ENCODE results near the gene PAH. TPM values are rescaled to one million over a fixed set of nuclear protein-coding genes. Genes with fewer than 3 reads are reported as not detected.

The PAH gene
- total and polyA plus RNA-seq, 2 of the 8 experiments (the other 6 are each of a cell fraction or from before 2014, with no cell fraction given) = 3.9 to 9.0 TPM

DNA sequence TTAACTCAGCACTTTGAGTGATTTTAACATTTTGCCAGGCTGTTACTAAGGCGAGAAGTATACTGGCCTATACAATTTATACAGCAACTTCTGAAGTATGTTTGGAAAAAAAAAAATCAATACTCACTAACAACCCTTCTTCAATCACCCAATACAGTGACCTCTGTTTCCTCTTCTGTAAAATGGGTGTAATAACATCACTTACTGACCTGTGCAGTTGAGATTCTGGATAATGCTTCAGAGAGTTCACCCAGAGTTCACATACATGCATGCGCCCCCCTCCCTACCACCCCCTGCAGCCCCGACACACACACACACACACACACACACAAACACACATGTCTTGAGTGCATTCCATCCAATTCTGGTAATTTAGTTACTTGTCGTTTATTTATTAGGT, 9.1 kb downstream of the PAH start:
- Histone ChIP-seq H3K79me1 (ENCODE audit: low read depth, low read length) (no peaks in the 10 kb centered on the region), H3K23ac (ENCODE audit: insufficient read length) (no peak overlapping the region), H3K56ac (replicated peaks; ENCODE audit: insufficient read length, low read depth, low read length) (no peak overlapping the region), H3K27ac (ENCODE audit: low read depth, low read length) (no peak overlapping the region), H3K18ac (ENCODE audit: extremely low read depth, low read length) (no peak overlapping the region), H3K27me3 (replicated peaks in 1 of 4; ENCODE audit: control insufficient read depth in 3 of 4, extremely low read depth in 1 of 4, insufficient read depth in 3 of 4, low read length in 3 of 4) (no peaks in the 10 kb centered on the region), H2BK20ac (ENCODE audit: low read length) (no peak overlapping the region), H3K14ac (ENCODE audit: insufficient read length) (no peak overlapping the region), H2BK12ac (ENCODE audit: low read depth, low read length) (no peak overlapping the region), H3K23me2 (ENCODE audit: low read depth, low read length) (no peaks in the 10 kb centered on the region), H3K4me3 (ENCODE audit: extremely low read depth in 1 of 4, insufficient read depth in 2 of 4, low read depth in 3 of 4, low read length in 4 of 4) (no peak overlapping the region), H3K4me1 (replicated peaks in 1 of 4; ENCODE audit: control insufficient read depth in 3 of 4, insufficient read depth in 4 of 4, low read length in 3 of 4) (no peaks in the 10 kb centered on the region), H3K9ac (replicated peaks in 1 of 4; ENCODE audit: extremely low read depth in 1 of 4, low read depth in 3 of 4, low read length in 3 of 4) (no peak overlapping the region), H4K5ac (ENCODE audit: insufficient read length, low read depth, low read length) (no peak overlapping the region), H2AFZ (ENCODE audit: low read length) (no peak overlapping the region), H3K4me2 (ENCODE audit: insufficient read depth in 1 of 2, low read depth in 2 of 2, low read length in 2 of 2) (no peak overlapping the region), H3K9me3 (ENCODE audit: insufficient read depth in 2 of 2, low read depth in 1 of 2, low read length in 1 of 2) (no peaks in the 10 kb centered on the region), H2AK5ac (ENCODE audit: low read depth, low read length) (no peak overlapping the region), H4K91ac (replicated peaks; ENCODE audit: insufficient read length, low read length) (no peak overlapping the region), H2BK120ac (replicated peaks; ENCODE audit: low read depth, low read length) (no peak overlapping the region), H3K79me2 (ENCODE audit: control insufficient read depth in 1 of 2, insufficient read depth in 2 of 2, low read length in 2 of 2) (no peaks in the 10 kb centered on the region), H2BK5ac (ENCODE audit: low read depth, low read length) (no peak overlapping the region), H4K20me1 (replicated peaks in 1 of 2; ENCODE audit: control insufficient read depth in 1 of 2, insufficient read depth in 2 of 2, low read length in 2 of 2) (no peaks in the 10 kb centered on the region), H3K36me3 (ENCODE audit: control insufficient read depth in 2 of 4, insufficient read depth in 4 of 4, low read length in 3 of 4) (no peaks in the 10 kb centered on the region), H3K4ac (replicated peaks; ENCODE audit: insufficient read length, low read depth, low read length) (no peak overlapping the region), H4K8ac (ENCODE audit: extremely low read depth, insufficient read depth, low read length) (no peak overlapping the region), H2BK15ac (ENCODE audit: low read length) (no peak overlapping the region)
- WGBS, 2 experiments (ENCODE audit: extremely low coverage in 1 of 2, insufficient coverage in 1 of 2, insufficient read length in 1 of 2, insufficient replicate concordance in 2 of 2, low coverage in 1 of 2, low lambda C conversion rate in 2 of 2, missing lambda C conversion rate in 1 of 2) = 79% methylated on average over 4 of the region's 4 CpGs; no CpG with 5 or more reads in 1 of the 2 experiments
- FAIRE-seq = no peak
- CTCF ChIA-PET (ENCODE audit: partially characterized antibody) = no interaction called here
- no peak for DNase-seq (ENCODE audit: low read depth in 1 of 2, low spot score in 2 of 2)
- POLR2A ChIA-PET (ENCODE audit: partially characterized antibody) = no interaction called here
- TF ChIP-seq, protein P1, sequence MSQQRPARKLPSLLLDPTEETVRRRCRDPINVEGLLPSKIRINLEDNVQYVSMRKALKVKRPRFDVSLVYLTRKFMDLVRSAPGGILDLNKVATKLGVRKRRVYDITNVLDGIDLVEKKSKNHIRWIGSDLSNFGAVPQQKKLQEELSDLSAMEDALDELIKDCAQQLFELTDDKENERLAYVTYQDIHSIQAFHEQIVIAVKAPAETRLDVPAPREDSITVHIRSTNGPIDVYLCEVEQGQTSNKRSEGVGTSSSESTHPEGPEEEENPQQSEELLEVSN (IDR thresholded peaks at IDR 0.05) = no peak
- TF ChIP-seq SP1 (IDR thresholded peaks at IDR 0.05; ENCODE audit: low read depth, low read length) = no peak
- no peak for TF ChIP-seq SIN3A (conservative IDR thresholded peaks at IDR 0.05 in 1 of 2, IDR thresholded peaks at IDR 0.05 in 1 of 2; ENCODE audit: low read depth in 1 of 2, low read length in 2 of 2)
- no peak for TF ChIP-seq GTF2F1 (IDR thresholded peaks at IDR 0.05; ENCODE audit: borderline replicate concordance, low read depth, low read length)
- TF ChIP-seq BACH1 (IDR thresholded peaks at IDR 0.05; ENCODE audit: low read length) = no peak
- TF ChIP-seq SP2 (IDR thresholded peaks at IDR 0.05; ENCODE audit: low read length) = no peak
- TF ChIP-seq, protein P2, sequence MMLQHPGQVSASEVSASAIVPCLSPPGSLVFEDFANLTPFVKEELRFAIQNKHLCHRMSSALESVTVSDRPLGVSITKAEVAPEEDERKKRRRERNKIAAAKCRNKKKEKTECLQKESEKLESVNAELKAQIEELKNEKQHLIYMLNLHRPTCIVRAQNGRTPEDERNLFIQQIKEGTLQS (IDR thresholded peaks at IDR 0.05; ENCODE audit: insufficient read depth, low read depth, low read length) = no peak
- no peak for TF ChIP-seq TAF7 (optimal IDR thresholded peaks at IDR 0.05; ENCODE audit: borderline replicate concordance, low read depth, low read length)
- TF ChIP-seq CHD1 (IDR thresholded peaks at IDR 0.05; ENCODE audit: low read depth, low read length) = no peak
- TF ChIP-seq SIX5 (IDR thresholded peaks at IDR 0.05; ENCODE audit: low read depth, low read length) = no peak
- TF ChIP-seq EGR1 (IDR thresholded peaks at IDR 0.05; ENCODE audit: borderline replicate concordance, low read depth, low read length) = no peak
- TF ChIP-seq NRF1 (IDR thresholded peaks at IDR 0.05; ENCODE audit: low read depth, low read length) = no peak
- no peak for TF ChIP-seq BCL11A (IDR thresholded peaks at IDR 0.05; ENCODE audit: low read depth in 2 of 2, low read length in 2 of 2)
- no peak for TF ChIP-seq RAD21 (IDR thresholded peaks at IDR 0.05 in 1 of 2, conservative IDR thresholded peaks at IDR 0.05 in 1 of 2; ENCODE audit: low read depth in 2 of 2, low read length in 2 of 2)

Data from H1 (cell line).